ENCODE data around the gene CDHR2. TPM values are rescaled to one million over a fixed set of nuclear protein-coding genes. Genes with fewer than 3 reads are reported as not detected.
"Not testable (repeated sequence)": the region's sequence is repeated elsewhere in the genome, so short reads cannot be mapped to it uniquely, and the experiment has no call there.

CDHR2 gene
- total RNA-seq, 2 donors from 2014 or later: 0.29 TPM

DNA sequence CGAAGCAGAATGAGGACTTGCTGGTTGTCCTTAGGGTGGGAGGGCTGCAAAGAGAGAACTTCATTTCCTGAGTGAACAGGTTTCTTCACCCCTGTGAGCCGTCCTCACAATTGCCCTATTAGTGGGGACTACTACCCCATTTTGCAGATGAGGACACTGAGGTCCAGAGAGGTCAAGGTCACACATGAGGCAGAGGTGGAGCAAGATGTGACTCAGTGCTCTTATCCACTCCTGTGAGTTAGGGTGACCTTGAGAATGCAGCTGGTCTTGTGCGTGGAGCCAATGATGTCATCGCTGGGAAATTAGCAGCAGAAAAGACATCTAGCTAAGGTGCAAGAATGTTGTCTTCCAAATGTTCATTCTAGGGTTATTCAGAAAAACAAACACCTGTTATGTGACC lies 33.9 kb downstream of the CDHR2 start:
- ATAC-seq (no peak), DNase-seq (no peak)
- intact Hi-C loops (cut with DNase I): no loop called here

DNA sequence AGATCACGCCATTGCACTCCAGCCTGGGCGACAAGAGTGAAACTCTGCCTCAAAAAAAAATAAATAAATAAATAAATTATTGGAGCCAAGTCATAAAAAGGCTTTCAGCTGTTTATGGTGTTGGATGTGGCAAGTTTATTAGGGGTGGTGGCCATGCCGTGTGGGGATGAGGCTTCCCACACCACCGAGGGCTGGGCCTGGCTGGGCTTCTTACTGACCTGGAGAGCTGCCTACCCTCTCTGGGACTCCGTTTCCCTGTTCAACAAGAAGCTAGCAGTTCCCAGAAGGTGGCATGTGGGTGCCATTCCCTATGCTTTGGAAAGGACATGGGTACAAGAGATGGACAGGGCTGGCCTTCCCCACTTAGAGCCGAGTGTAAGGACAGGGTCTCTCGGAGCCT lies 38.3 kb downstream of the CDHR2 start:
- intact Hi-C loops (cut with DNase I): no loop called here
- DNase-seq (no peak), ATAC-seq (no peak)

DNA sequence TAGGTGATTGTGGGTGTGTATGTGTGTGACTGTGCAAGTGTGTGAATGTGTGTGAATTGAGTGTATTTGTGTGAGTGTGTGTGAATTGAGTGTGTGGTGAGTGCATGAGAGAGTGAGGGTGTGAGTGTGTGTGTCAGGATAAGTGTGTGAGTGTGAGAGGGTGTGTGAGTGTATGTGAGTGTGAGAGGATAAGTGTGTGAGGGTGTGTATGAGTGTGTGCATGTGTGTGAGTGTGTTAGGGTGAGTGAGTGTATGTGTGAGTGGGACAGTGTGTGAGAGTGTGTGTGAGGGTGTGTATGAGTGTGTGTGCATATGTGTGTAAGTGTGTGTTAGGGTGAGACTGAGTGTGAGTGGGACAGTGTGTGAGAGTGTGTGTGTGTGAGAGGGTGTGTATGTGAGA lies 39.2 kb downstream of the CDHR2 start:
- ATAC-seq (no peak), DNase-seq (no peak)
- intact Hi-C loops (cut with DNase I): no loop called here

DNA sequence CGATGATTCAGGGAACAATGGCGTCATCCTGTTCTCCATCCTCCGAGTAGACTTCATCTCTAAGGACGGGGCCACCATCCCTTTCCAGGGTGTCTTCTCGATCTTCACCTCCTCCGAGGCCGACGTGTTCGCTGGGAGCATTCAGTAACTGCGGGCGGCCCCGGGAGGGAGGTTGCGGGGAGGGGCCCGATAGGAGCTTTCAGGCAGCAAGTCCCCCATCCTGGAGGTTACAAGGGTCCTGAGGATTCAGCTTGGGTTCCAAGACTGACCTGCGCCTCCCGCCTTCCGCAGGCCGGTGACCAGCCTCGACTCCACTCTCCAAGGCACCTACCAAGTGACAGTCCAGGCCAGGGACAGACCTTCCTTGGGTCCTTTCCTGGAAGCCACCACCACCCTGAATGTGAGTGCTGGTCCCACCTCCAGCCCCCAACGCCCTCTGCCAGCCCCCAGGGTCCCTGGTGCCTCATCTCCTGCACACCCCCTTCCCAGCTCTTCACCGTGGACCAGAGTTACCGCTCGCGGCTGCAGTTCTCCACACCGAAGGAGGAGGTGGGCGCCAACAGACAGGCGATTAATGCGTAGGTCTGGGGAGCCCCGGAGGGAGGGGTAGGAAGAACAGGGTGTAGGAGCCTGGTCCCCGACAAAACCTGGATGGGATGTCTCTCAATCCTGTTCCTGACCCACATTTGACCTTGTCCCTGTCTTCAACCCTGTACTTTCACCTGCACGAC lies 40.1 kb downstream of the CDHR2 start:
- ATAC-seq: no peak
- intact Hi-C loops (cut with DNase I): no loop called here
- no peak for DNase-seq

DNA sequence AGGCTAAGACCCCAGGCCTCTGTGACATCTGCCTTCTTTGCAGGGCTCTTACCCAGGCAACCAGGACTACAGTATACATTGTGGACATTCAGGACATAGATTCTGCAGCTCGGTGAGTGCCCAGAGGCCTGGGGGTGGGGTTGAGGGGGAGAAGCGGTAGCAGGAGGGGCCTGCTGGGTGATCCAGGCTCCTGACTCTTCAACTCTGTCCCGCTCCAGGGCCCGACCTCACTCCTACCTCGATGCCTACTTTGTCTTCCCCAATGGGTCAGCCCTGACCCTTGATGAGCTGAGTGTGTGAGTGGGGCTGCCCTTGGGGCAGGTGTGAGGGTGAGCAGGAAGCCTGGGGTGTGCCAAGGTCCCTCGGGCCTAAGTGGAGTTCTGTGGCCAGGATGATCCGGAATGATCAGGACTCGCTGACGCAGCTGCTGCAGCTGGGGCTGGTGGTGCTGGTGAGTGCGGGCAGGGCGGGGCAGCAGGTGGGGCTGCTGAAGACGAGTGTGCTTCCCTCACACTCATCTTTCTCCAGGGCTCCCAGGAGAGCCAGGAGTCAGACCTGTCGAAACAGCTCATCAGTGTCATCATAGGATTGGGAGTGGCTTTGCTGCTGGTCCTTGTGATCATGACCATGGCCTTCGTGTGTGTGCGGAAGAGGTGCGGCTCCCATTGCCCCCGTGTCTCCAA lies 41.0 kb downstream of the CDHR2 start:
- DNase-seq (no peak), ATAC-seq (no peak)
- intact Hi-C loops (cut with DNase I): no loop called here

DNA sequence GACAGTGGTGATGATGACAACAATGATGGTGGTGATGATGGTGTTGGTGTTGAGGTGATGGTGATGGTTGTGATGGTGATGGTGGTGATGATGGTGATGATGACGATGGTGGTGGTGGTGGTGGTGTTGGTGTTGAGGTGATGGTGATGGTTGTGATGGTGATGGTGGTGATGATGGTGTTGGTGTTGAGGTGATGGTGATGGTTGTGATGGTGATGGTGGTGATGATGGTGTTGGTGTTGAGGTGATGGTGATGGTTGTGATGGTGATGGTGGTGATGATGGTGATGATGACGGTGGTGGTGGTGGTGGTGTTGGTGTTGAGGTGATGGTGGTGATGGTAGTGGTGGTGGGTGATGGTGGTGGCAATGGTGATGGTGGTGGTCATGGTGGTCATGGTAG lies 42.5 kb downstream of the CDHR2 start:
- ATAC-seq; intact Hi-C loops (cut with DNase I); DNase-seq: not testable (repeated sequence)

DNA sequence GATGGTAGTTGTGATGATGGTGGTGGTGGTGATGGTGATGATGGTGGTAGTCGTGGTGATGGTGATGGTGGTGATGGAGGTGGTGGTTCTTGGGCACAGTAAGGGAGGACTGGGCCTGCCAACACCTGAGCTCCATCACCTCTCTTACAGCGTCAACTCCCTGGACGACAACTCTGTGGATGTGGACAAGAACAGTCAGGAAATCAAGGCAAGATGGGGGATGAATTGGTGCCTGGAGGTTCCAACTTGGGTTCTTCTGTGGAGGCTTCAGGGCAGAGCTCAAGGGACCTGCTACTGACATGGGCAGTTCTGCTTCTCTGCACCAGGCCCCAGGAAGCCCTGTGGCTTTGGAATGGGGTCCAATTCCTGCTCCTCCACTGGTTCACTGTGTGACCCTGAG lies 43.4 kb downstream of the CDHR2 start:
- no peak for ATAC-seq

DNA sequence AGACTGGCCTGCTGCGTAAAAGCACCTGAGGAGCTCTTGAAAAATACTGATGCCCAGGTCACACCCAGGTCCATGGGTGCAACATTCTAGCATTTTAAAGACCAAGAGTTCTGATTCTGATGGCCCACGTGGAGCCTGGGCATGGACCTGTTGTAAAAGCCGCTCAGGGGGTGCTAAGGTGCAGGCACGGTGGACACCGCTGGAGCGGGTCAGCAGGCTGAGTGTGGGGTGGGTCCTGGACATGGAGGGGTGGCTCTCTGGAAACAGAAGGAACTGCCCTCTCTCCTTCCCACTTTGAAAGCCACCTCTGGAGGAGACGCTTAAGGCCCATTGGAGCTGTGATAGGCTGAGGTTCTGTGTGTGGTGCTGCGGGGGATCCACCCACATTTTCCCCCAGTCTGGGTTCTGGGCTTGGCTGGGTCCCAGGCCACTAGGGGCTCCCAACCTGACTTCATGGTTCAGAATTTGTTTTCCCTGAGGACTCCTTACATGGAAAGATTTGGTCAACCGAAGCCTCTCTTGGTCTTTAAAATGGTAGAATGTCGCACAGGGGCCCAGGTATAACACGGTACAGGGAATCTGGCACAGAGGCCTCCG lies 44.2 kb downstream of the CDHR2 start:
- DNase-seq (no peak), ATAC-seq (no peak)
- intact Hi-C loops (cut with DNase I): no loop called here

More for the DNA sequence above, 43.4 kb downstream of the CDHR2 start:
- intact Hi-C loops (cut with DNase I): no loop called here
- DNase-seq: no peak

DNA sequence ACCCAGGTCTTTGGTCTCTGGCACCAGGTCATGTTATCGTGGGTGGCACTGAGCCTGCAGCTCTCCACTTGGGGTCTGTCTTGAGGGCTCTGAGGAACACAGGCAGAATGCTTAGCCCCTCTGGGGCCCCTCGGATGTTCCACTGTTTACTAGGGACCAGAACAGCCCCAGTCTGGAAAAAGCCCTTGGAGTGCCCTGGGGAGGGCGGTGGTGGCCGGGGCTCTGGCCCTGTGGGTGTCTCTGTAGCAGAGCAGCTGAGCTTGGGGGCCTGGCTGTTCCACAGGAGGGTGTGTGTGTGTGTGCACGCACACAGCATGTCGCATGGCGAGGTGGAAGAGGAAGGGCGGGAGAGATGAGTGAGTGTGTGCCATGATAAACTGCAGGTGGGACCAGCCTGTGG lies 45.4 kb downstream of the CDHR2 start:
- no peak for DNase-seq
- intact Hi-C loops (cut with DNase I): no loop called here
- no peak for ATAC-seq

DNA sequence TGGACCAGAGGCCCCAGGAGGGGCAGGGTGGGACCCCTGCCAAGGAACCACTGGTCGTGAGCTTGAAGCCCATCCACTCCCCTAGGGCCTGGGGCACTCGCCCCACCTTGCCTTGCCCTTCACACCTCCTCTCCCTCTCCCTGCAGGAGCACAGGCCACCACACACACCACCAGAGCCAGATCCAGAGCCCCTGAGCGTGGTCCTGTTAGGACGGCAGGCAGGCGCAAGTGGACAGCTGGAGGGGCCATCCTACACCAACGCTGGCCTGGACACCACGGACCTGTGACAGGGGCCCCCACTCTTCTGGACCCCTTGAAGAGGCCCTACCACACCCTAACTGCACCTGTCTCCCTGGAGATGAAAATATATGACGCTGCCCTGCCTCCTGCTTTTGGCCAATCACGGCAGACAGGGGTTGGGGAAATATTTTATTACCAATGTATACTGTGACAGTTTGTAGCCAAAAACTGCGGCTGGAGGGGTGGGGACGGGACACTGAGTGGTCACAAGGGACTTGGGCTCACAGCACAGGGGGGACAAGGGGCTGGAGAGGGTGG lies 46.3 kb downstream of the CDHR2 start:
- intact Hi-C loops (cut with DNase I): no loop called here
- no peak for ATAC-seq
- no peak for DNase-seq

DNA sequence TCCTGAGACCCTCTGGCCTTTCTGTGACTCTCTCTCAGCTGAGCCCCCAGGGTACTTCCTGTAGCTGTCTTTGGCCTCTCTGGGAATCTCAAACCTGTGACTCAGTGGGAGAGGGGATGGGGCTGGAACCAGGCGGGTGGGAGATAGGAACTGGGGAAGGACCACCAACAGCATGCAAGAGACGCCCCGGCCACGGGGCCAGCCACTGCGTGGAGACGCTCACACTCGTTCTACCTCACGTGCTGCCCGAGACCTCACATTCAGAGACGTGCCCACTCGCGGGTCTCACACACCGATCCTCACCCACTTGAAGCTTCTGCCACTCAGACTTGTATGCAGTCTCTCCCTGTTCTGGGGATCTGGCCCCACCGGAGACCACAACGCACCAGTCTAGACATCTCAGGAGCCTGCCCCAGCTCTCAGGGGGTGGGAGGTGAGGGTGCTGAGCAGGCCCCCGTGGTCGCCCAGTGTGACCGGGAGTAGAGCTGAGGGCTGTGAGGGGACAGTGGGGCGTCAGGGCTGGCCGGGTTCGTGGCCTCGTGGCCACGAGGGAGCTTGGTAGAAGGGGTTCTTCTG lies 47.0 kb downstream of the CDHR2 start:
- intact Hi-C loops (cut with DNase I): no loop called here
- ATAC-seq (no peak), DNase-seq (no peak)

DNA sequence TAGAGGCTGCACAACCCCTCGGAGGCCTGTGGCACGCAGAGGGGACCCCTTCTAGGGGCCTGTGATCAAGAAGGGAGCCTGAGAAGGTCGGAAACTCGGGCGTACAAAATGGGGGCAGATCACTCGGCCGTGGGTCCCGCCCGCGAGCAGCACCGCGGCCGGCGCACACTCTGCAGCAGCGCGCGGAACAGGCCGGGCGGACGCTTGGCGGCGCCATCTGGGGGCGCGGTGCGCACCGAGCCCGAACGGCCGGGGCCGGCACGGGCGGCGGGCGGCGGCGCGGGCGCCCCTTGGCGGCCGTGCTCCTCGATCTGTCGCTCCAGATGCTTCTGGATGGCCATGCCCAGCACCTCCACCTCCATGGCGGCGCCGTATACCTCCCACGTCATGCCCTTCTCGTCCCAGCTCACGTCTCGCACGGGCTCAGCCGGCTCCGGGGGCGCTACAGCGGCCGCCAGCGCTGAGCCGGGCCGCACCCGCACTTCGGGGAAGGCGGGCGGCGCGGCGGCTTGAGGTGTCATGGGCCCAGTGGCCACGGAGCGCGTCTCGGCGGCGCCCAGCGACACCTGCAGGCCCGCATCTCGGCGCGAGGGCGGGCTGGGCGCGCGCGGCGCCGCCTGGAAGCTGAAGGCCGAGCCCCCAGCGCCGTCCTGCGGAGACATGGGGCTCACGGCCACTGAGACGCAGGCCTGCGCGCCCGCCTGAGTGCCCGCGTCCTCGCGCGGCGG lies 47.7 kb downstream of the CDHR2 start:
- peak; percentile 67 to 73 for ATAC-seq
- intact Hi-C loops (cut with DNase I): no loop called here
- no peak for DNase-seq

DNA sequence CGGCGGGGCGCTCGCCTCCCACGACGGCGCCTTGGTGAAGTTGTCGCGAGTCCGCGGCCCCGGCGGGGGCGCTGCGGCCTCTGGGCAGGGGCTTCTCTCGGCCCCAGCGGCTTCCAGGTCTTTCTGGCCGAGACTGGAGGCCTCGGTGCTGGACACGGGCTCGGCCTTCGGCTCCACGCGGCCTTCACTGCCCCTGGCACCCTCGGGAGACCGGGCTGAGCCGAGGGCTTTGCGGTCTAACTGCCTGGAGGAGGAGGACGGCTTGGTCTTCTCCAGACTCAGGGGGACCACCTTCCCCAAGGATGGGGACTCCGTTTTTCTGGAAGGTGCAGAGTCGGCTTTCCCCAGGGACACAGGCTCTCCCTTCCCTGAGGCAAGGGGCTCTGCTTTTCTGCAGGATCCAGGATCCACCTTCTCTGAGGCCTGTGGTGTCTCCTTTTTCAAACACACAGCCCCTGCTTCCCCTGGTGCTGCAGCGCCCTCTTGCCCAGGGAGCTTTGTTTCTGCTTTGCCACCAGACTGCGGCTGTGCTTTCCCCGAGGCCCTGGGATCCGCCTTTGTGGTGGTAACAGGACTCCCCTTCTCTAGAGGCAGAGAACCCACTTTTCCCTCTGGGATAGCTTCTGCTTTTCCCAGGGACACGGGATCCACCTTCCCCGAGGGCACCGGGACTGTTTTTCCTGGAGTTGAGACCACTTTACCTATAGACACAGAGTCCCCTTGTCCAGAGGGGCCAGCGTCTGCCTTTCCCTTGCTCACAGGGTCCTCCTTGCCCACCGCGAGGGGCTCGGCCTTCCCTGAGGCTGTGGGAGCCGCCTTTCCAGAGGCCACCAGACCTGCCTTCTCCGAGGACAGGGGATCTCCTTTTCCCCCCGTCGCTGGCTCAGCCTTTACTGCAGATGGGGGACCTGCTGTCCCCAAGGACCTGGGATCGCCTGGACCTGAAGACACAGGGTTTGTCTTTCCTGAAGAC lies 48.6 kb downstream of the CDHR2 start:
- intact Hi-C loops (cut with DNase I): no loop called here
- ATAC-seq (no peak), DNase-seq (no peak)

DNA sequence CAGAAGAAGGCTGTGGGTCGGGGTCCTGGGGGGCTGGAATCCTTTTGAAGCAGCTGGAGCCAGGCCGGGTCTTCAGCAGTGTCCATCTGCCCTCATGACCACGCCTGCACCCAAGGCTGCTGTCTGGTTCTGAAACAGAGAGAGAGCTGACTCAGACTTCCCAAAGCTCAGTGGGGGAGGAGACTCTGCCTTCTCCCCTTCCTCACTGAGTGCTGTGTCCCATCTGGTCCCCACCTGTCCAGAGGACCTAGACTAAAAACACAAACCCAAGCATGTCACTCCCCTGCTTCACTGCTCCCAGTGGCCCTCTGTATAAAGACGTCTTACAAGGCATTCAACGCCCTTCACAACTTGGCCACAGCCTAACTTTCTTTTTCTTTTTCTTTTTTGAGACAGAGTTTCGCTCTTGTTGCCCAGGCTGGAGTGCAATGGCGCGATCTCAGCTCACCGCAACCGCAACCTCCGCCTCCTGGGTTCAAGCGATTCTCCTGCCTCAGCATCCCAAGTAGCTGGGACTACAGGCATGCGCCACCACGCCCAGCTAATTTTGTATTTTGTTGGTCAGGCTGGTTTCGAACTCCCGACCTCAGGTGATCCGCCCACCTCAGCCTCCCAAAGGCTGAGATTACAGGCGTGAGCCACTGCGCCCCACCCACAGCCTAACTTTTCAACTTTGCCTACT lies 50.7 kb downstream of the CDHR2 start:
- ATAC-seq, DNase-seq: not testable (repeated sequence)

DNA sequence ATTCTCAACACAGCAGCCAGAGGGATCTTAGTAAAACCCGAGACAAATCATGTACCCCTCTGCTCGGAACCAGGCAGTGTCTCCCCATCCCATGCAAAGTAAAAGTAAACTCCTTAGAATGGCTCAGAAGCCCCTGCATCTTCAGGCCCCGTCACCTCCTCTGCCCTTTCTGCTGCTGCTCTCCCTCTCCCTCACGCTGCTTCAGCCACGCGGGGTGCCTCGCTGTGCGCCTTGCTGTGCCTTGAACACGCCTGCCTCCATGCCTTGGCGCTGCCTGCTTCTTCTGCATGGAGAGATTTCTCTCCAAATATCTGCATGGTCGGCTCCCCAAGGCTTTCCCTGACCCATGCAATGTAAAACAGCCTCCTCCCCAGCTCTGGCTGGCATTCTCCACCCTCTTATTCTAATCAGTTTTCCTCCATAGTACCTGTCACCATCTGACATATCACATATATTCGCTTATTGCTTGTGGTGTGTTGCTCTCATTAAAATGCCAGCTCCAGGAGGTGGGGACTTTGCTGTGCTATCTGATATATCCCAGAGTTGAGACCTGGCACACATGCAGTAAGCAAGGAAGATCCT lies 52.9 kb downstream of the CDHR2 start:
- DNase-seq (no peak), ATAC-seq (no peak)
- intact Hi-C loops (cut with DNase I): no loop called here

More for the DNA sequence above, 50.7 kb downstream of the CDHR2 start:
- intact Hi-C loops (cut with DNase I): not testable (repeated sequence)

DNA sequence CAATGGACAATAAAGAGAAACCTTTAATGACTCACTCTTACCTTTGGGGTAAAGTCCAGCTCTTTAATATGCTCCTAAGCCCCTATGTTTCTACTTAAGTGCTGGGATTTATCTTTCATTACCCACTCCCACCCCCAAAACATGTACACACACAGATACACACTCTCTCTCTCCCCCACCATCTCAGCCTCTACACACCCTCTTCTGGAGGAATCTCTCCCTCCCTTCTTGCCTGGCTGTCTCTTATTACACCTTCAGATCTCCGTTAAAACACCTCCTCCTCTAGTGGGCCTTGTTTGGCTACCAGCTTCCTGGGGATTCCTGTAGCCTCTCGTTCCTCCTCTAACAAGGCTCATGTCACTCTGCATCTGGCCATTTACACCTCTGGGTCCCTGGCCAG lies 53.9 kb downstream of the CDHR2 start:
- intact Hi-C loops (cut with DNase I): no loop called here
- DNase-seq: no peak

DNA sequence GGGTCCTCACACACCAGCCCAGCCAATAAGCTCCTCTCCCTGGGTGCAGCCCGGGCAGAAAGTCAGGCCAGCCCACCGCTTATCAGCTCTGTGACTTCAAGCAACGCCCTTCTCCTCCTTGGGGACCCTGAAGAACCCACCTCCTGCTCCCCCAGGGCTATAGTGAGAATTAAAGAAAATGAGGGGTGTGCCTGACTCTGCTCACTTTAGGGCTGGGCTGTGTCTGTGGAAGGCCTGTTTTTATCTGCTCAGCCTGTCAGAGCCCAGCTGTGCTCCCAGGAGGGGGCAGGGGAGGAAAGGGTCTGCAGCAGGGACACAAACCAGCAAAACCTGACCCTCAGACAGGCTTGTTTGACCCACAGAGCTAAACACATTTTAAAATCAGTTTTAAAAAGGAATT lies 56.9 kb downstream of the CDHR2 start:
- no peak for DNase-seq

More for the DNA sequence above, 53.9 kb downstream of the CDHR2 start:
- no peak for ATAC-seq

More for the DNA sequence above, 56.9 kb downstream of the CDHR2 start:
- no peak for ATAC-seq
- intact Hi-C loops (cut with DNase I): no loop called here
